Parietal lobe (tissue), 2 donors: ENCODE measurements around the gene CUX1. TPM values are rescaled to one million over a fixed set of nuclear protein-coding genes. Genes with fewer than 3 reads are reported as not detected.

Source experiments
- small RNA-seq: library from RNA; depleted of rRNA; stranded (forward); fragments of <200 nt; gene quantifications from one replicate; pipeline ENCODE3, GENCODE V24; 2014; ENCODE audit warnings: low replicate concordance
- total RNA-seq: library from RNA; depleted of rRNA; stranded (reverse); fragments of >200 nt; gene quantifications from one replicate; pipeline ENCODE4 v1.2.3, GENCODE V29; 2014

CUX1 gene, protein sequence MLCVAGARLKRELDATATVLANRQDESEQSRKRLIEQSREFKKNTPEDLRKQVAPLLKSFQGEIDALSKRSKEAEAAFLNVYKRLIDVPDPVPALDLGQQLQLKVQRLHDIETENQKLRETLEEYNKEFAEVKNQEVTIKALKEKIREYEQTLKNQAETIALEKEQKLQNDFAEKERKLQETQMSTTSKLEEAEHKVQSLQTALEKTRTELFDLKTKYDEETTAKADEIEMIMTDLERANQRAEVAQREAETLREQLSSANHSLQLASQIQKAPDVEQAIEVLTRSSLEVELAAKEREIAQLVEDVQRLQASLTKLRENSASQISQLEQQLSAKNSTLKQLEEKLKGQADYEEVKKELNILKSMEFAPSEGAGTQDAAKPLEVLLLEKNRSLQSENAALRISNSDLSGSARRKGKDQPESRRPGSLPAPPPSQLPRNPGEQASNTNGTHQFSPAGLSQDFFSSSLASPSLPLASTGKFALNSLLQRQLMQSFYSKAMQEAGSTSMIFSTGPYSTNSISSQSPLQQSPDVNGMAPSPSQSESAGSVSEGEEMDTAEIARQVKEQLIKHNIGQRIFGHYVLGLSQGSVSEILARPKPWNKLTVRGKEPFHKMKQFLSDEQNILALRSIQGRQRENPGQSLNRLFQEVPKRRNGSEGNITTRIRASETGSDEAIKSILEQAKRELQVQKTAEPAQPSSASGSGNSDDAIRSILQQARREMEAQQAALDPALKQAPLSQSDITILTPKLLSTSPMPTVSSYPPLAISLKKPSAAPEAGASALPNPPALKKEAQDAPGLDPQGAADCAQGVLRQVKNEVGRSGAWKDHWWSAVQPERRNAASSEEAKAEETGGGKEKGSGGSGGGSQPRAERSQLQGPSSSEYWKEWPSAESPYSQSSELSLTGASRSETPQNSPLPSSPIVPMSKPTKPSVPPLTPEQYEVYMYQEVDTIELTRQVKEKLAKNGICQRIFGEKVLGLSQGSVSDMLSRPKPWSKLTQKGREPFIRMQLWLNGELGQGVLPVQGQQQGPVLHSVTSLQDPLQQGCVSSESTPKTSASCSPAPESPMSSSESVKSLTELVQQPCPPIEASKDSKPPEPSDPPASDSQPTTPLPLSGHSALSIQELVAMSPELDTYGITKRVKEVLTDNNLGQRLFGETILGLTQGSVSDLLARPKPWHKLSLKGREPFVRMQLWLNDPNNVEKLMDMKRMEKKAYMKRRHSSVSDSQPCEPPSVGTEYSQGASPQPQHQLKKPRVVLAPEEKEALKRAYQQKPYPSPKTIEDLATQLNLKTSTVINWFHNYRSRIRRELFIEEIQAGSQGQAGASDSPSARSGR (N-terminal part only)
- 84.5 TPM for total RNA-seq

DNA sequence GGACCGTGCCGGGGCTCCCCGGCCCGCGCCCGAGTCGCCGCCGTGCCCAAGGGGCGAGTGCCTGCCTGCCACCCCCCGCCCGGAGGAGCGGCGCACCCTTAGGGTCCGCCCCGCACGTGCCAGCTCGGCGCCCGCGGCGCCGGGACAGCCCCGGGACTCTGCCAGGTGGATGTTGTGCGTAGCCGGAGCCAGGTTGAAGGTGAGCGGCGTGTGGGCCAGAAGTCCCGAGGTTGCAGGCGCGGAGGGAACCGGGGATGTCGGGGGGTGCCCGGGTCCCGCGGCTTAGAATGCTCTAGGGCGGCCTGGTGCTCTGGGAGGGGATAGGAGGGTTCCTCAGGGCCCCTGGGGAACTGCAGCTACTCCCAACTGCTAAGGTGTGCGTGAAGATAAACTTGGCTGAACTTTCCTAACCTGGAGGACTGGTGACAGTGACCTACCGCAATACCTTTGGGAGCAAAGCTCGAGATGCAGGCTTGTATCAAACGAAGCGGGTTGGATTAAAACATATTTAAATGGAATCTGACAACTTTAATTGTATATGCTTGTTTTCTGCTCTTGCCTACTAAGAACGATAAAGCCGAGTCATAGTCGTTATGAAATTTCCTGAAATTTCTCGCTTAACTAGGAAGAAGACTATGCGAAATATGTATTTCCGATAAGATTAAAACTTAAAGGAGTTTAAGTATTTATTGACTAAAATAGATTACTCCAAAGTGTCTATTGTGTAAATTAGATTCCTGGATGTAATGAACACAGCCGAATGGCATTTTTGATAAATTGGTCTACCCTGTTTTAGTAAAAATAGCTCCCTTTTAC lies at the start of gene CUX1:
Gene CUX1 (plus strand): TSS at position 156 of the 816 bp plus-strand sequence. CDS start 14 bp downstream, at position 170.

DNA sequence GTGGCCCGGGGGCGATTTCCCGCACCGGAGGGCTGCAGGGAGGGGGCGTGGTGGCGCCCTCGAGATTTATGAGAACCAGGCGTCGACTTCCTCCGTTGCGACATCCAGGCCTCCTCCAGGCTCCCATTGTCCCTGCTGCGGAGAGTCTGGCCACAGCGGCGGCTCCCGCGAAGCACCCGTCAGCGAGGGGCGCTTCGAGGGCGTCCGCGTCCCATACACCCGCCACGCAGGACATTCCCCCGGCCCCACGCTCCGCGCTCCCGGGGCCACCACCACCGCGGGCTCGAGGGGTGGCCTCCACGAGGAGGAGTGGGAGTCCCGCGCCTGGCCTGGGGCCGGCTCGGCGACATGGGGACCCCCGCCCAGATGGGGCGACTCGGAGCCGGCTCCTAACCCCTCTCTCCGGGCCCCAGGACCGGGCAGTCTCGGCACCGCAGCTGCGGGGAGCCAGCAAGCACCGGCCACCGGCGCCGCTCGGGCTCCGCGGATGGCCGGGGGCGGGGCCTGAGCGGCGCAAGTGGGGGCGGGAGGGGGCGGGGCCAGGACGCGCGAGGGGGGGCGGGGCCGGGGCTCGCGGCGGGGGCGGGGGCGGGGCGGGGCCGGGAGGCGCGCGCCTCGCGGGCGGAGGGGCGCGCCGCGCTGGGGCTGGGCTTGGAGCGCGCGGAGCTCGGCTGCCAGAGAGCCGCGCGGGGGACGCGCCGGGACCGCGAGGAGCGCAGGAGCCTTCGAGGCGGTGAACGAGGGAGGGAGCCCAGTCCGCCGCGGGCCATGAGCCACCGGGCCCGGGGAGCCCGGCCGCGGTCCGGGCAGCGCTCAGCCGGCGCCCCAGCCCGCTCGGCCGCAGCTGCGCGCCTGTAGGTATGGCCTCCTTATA lies 469.0 kb downstream of the CUX1 start, which contains the start of gene SH2B2:
Gene SH2B2 (plus strand): TSS at position 632 of the 874 bp plus-strand sequence. CDS start 13,683 bp downstream, outside the sequence.

Small RNA genes within 50 kb of the gene (small RNA-seq; reads per million reads assigned to genes)
- gene AC005086.2 (not detected), gene AC005086.3 (not detected), gene AC005086.4 (not detected), gene AC005088.1 (not detected), gene MIR4285 (not detected), gene RF00554 (not detected)

Other genes starting within 250 kb of the CUX1 start
- not detected for gene MYL10, start 188.3 kb upstream of the CUX1 start, total RNA-seq